ENCODE measurements around the gene CLCN4.
A peak's percentile ranks its signal among the peaks of the same experiment; 100 is the strongest.

The CLCN4 gene

DNA sequence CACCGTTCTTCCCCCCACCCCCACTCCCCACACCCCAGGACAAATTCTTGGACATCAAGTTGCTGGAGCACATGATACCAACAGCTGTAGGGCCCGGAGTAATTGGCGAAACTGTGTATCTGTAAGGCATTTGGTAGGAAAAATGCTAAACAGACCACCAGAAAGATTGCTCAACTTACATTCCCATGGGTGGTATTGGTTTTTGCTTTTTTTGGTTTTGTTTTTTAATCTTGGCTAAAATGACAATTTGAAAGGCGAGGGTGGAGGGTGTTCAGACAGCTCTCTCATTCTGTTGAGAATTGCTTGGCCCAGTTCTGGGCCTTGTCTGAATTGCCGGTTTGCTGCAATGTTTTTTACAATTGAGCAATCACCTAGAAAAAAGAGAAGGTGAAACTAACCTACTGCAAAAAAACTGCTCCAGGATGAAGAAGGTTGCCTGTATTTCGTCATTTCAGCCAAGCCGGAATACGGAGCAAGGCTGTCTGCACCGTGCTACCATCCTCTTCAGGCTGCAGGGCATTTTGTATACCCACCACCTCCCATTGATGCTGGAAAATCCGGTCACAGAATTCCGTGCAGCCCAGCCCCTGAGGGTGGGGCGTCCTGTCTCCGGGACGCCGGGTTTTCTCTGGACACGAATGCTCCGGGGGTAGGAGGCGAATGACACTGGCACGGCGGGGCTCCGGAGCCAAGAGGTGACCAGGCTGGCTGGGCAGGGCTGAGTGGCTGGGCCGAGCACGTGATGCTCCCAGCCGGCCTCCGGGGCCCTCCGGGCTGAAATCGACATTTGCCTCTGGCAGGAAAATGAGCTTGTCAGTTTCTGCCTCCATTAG lies at the start of gene CLCN4:
TSS of gene CLCN4 (plus strand) at position 777 of the 833 bp plus-strand sequence. CDS start 28,058 bp downstream, outside the sequence.
- FAIRE-seq: no peak
- peak; percentile 54 for DNase-seq (ENCODE audit: low spot score)

DNA sequence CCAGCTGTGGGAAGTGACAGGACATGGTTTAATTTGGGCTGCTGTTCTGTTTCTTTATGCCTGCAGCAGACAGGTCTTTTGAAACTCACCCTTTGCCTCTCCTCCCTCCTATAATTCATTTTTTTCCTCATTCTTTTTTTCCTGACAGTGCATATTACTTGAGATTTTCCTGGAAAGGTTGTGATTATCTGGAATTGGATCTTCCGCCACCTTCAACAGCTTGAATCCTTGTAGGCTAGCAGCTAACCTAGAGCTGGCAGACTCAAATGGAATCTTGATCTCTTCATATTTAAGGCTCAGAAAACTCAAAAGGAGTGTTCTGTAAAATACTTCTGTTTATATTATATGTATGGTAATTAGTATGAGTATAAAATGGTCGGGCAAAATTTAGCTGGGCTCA lies 49.3 kb upstream of the CLCN4 start:
- DNase-seq (ENCODE audit: low spot score) (no peak), FAIRE-seq (no peak)

DNA sequence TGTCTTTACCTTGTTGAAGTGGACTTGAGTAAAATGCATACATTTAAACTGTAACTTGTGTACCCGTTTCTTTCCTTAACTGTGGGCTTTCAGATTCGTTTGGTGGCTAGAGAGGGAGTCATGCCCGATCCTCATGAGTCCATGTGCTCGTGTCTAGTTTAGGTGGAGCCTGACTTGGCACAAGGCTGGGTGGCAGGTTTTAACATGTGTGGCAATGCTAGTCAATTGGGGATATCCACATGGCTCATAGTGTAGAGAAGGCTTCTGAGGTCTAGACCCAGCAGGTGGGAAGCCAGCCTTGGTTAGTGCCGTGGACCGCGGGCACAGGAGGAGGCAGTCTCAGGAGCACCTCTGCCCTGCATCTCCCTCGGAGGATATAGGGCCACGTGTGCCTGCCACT lies 48.5 kb upstream of the CLCN4 start:
- FAIRE-seq: no peak
- no peak for DNase-seq (ENCODE audit: low spot score)

DNA sequence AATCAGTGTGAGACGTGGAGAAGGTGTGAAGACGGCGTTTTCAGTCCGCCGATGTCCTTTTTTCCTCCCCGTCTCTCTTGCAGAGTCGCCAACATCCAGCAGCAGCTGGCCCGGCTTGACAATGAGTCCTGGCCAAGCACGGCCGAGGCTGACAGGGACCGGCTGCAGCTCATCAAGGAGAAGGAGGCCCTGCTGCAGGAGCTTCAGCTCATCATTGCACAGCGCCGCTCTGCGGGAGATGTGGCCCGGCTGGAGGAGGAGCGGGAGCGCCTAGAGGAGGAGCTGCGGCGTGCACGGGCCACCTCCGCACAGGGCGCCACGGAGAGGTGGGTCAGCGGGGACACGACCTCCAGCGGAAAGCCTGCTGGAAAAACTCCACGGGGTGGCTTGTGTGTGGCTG lies 47.1 kb upstream of the CLCN4 start:
- FAIRE-seq (no peak), DNase-seq (ENCODE audit: low spot score) (no peak)

DNA sequence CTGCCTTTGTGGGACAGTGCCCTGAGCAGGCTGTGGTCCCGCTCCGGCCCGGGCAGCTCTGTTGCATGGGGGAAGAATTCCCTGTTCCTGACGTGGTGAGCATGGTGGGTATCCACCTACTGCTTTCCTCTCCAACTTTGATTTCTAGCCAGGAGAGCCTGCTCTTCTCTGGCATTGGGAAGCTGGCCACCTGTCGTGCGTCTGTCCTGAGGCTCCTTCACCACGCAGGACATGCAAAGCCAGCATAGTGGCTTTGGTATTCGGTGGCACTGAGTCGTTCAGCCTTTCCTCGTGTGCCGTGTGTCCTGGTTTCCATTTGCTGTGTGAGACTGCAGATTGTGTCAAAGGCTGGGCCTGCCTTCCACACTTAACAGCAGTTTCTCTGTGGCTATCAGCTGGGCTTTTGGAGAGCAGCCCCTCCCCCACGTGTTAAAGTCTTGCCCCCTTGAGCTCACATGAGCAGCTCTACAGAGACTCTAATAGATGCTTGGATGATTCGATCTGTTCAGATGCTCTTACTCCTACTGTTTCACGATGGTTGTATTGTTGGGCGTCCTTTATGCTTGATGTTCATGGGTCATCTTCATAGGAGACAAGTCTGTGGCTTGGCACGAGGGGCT lies 46.3 kb upstream of the CLCN4 start:
- DNase-seq (ENCODE audit: low spot score) (no peak), FAIRE-seq (no peak)

DNA sequence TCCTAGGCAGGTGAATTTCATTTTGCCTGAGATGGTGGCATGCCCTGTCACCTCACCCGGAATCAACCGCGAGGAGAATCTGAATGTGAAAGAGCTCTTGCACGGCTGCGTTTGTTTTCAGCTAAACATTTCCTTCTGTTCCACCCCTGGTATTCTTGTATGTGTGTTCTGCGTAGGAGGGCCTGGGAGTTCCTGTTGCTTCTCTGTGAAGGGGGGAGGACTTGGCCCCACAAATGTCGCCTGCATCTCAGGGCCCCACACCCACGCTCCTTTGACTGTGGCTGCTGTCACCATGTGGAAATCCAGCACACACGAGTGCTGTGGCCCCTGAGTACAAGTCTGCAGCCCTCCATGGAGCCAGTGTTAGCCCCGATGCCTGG lies 45.8 kb upstream of the CLCN4 start:
- no peak for DNase-seq (ENCODE audit: low spot score)
- FAIRE-seq: no peak

DNA sequence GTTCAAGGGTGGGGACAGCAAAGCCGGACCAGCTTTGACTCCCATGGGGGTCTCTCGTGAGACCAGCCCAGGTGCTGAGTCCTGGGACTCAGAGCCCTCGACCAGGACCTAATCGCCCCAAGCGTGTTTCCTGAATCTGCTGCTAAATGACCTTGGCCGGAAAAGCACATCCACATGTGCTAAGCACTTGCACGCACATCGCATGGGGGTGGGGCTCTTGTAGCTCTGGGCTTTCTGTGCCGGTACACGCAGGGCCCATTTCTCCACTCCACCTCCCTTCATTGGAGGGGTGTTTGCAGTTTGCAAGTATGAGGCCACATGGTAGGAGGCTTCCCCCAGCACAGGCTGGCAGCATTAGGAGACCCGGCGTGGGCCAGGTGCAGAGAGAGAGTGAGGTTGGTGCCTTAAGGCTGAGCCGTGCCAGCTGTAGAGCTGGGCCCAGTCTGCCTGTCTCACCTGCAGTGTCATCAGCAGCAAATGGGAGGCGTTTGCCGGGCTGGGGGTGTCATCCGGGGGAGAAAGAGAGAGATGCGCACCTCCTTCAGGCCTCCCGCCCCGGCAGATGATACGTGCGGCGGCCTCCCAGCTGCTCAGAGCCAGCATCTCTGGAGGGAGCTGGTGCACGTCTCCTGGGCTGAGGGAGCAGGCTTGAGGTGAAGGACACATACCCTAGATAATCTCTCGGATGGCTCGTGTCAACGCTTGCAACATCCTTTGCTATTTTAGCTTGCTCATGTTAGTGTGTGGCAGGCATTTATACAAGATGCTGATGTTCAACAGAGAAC lies 45.2 kb upstream of the CLCN4 start:
- DNase-seq (ENCODE audit: low spot score) (no peak), FAIRE-seq (no peak)

DNA sequence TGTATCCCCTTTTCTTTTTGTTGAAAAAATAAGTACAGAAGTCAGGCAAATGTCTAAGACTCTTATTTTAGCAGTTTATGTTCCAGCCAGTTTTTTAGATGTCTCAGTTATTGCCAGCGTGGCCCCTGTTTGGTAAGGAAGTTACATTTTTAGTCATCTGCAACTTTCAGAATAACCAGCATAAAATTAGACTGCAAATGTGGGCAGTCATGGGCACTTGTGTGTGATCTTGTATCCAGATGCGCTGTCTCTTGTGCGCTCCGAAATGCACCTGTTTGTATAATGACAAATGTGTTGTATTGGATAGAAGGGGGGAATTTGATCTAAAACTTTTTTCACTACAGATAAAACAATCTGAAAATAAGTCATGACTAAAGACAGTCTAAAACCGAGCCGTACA lies 44.3 kb upstream of the CLCN4 start:
- DNase-seq (ENCODE audit: low spot score) (no peak), FAIRE-seq (no peak)

DNA sequence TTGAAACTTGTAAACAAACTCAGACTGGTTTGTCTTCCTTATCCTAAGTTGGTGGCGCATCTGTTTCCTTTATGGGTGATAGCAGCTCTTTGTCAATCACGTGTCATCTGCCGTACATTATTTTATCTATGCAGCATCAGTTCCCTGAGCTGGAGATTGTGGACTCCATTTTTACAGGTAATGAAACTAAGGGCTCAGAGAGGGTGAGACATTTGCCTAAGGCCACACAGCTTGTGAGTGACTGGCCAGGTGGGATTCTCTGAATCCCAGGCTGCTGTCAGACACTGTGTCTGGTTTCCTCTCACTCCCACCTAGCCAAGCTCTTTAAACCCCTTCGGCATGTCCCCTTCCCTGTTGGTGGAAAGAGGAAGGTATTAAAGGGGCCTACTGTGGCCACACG lies 41.7 kb upstream of the CLCN4 start:
- DNase-seq (ENCODE audit: low spot score) (no peak), FAIRE-seq (no peak)

DNA sequence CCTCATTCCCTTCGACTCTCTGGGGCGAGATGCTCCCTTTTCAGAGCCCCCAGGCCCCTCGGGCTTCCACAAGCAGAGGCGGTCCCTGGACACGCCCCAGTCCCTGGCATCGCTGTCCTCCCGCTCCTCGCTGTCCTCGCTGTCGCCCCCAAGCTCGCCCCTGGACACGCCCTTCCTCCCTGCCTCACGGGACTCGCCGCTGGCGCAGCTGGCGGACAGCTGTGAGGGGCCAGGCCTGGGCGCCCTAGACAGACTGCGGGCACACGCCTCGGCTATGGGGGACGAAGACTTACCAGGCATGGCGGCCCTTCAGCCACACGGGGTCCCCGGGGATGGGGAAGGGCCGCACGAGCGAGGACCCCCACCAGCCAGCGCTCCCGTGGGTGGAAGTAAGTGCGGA lies 39.5 kb upstream of the CLCN4 start:
- DNase-seq (ENCODE audit: low spot score): no peak
- FAIRE-seq: no peak

DNA sequence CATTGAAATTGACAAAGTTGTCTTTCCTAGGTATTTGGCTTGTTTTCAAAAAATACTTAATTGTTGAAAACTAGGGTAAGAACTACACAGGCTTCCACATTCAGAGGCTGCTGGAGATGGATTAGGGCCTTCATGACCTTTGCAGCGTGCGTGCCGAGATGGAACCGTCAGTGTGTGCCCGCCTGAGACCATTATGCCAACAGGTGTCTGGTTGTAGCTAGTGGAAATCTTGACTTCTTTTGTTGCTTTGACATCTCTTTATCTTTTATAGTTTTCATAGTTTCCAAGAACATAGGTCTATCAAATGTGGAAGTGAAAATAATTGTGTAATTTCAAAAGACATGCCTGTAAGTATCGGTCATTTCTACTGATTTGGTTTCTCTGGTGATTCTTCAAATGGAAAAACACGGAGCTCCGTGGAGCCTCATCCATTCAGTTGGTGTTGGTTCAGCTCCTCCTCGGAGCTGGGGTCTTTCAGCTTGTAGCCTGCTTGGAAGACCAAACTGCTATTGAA lies 38.9 kb upstream of the CLCN4 start:
- no peak for DNase-seq (ENCODE audit: low spot score)
- no peak for FAIRE-seq

DNA sequence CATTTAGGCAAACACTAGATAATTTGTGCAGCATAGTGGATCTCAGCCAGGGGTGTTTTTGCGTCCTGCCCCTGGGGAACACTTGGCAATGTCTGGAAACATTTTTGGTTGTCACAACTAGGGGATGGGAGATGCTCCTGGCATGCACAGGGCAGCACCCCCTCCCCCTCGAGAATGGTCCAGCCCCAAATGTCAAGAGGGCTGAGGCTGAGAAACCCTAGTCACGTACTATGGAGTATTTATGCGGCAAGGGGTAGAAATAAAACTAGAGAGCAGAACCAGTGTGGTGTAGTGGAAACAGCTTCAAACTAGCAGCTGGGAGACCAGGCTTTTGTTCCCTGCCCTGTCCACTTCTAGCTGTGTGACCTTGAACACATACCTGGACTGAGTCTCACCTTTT lies 38.2 kb upstream of the CLCN4 start:
- FAIRE-seq: no peak

DNA sequence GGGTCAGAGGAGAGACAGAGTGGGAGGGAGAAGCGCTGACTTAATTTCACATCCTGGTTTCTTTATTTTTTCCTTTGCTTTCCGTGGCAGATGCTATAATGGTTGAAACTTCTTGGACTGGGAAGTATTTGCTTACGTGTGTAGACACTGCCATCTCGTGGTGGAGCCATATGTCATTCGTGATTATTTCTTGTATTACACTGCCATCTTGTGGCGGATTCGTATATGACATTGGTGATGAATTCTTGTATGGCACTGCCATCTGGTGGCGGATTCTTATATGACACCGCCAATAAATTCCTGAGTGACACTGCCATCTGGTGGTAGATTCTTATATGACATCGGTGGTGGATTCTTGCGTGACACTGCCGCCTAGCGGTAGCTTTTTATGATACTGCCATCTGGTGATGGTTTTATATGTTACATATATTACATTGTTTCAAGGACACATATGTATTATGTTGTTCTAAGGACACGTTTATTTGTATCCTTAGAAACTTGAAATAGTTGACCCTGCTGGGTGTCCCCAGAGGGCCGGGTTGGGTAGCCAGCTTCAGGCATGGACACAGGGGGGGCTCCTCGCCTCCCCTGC lies 37.3 kb upstream of the CLCN4 start:
- FAIRE-seq (no peak), DNase-seq (ENCODE audit: low spot score) (peak; percentile 7)

More for the DNA sequence above, 38.2 kb upstream of the CLCN4 start:
- DNase-seq (ENCODE audit: low spot score): no peak

DNA sequence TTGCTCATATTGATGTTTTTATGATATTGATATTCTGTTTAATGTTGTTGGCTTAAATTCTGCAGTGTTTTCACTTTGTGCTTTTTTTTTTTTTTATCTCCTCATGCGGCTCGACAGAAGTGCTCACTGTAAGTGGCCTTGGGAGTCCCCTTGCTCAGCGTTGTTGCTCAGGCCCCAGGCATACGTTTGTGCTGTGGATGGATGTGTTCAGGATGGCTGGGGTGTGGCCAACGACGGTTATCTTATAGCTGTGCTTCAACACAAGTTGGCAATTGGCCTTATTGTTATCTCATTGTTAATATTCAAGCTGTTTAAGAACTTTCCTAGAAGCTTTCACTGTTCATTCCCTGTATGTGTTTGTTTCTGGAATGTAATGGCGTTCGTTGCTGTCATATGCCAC lies 36.4 kb upstream of the CLCN4 start:
- FAIRE-seq (no peak), DNase-seq (ENCODE audit: low spot score) (no peak)

DNA sequence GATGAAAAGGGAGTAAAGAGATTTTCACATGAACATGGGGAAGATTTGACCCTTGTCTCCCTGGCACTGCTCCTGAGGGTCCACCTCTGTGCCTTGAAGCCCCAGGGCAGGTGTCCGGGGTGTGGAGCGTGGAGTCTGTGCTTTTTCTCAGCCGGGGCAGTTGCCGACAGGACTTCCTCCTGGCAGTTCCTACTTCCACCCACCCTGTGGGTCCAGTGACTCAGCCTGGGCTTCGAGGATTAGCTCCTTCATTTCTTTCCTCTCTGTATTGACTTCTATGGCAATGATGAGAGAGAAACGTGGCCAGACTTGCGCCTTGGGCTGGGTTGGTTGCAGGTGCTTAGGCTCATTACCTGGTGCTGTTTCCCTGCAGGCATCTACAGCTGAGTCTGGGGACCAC lies 35.9 kb upstream of the CLCN4 start:
- DNase-seq (ENCODE audit: low spot score) (no peak), FAIRE-seq (no peak)

DNA sequence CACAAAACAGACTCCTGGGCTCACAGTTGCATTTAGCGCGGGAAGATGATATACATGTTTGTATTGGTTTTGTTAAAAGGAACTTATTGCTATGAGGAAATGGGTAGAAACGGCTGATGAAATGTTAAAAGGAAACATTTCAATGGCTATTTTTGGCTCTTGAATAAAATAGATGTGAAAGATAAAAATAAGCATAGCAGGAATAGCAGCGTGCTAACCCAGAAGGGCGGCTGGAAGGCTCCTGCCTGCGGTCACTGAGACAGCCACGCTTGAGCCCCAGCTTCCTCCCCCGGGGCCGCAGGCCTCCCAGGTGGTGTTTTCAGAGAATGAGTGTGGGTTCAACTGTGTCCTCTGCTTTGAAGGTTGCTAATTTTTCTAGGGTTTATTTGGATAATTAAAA lies 35.0 kb upstream of the CLCN4 start:
- no peak for DNase-seq (ENCODE audit: low spot score)

DNA sequence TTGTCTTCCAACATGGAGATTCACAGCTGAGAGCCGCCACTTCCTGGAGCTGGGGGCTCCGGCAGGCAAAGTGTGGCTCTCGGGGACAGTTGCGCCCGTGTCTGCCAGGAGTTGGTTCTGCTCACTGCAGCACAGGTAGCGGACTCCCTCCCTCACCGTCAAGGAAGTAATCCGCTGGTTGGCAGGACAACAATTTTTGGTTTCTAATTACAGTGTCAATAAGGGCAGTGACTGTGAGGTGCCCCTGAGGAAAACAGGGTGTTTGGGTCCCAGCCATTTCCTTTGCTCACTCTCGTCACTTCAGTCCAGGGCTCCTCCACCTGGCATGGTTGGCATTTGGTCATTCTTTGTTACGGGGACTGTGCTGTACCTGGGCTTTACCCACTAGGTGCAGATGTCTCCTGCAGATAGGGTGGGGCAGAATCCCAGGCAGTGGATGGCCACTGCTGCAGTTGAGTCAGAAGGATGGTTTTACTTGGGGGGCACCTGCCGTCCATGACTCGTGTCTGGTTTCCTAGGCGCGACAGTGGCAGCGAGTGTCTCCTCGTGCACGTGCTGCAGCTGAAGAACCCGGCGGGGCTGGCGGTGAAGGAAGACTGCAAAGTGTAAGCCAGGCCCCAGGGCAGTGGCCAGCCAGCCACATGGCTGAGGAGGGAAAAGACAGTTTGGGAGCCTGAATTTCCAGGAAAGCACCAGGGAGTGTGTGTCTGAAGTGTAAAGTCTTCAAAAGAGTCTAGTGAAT lies 32.1 kb upstream of the CLCN4 start:
- no peak for FAIRE-seq
- DNase-seq (ENCODE audit: low spot score): no peak

More for the DNA sequence above, 35.0 kb upstream of the CLCN4 start:
- no peak for FAIRE-seq

DNA sequence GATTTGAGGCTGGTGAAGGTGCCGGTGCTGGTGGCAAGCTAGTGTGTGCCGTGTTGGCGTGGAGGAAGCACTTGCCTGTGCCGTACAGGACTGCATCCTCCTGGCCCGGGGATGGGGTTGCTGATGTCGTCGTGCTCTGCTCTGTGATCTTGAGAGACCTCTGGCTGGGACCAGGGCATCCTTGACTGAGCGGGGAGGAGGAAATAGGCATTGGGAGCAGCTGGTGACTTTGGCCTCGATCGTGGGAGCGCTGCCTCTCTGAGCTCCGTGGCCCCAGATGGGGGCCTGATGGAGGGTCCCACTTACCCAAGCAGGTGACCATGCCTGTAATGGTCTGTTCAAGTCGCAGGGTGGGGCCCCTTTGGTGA lies 31.5 kb upstream of the CLCN4 start:
- FAIRE-seq: no peak
- no peak for DNase-seq (ENCODE audit: low spot score)

DNA sequence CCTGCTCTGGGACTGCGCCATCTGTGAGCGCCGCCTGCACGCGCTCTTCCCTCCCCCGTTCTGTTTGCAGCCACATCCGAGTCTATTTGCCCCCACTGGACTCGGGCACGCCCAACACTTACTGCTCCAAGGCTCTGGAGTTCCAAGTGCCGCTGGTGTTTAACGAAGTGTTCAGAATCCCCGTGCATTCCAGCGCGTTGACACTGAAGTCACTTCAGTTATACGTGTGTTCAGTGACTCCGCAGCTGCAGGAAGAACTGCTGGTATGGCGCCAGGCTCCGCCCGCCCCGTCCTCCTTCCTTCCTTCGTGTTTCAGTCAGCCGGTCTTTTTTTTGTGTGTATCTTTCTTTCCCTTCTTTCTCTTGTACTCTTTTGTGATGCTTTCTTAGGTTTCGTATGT lies 30.7 kb upstream of the CLCN4 start:
- FAIRE-seq (no peak), DNase-seq (ENCODE audit: low spot score) (no peak)

DNA sequence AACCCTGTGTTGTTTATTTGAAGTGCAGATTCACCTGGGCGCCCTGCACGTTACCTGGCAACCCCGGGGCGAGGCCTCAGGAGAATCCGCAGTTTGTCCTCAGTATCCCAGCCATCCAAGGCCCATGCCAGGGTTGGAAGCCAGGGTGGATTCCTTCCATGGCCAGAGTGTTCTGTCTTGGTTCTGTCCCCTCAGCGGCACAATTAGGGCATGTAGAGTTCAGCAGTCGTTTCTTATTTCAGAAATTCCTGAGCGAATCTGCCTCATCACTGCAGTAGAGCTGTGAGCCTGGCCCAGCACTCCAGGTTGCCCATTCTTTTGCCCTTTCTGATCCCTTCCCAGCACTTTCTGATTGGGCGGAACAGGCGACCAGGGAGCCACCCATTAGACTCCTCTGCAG lies 29.9 kb upstream of the CLCN4 start:
- no peak for DNase-seq (ENCODE audit: low spot score)
- FAIRE-seq: no peak

DNA sequence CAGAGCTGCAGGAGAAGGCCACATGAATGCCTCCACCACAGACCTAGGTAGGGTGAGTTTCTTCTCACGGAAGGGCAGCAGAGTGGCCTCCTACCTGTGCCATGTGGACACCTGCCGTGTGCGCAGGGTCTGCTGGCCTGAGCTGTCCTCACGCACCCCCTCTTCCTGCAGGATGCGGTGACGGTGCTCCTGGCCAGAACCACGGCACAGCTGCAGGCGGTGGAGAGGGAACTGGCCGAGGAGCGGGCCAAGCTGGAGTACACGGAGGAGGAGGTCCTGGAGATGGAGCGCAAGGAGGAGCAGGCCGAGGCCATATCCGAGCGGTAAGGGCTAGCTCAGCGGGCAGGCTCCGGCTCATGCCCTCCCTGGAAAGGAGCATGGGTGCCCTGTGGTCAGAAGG lies 28.4 kb upstream of the CLCN4 start:
- no peak for FAIRE-seq
- DNase-seq (ENCODE audit: low spot score): no peak

All from urothelium cell line (cell line).